ENCODE results near the gene RPRML.
"Not testable (repeated sequence)": the region's sequence is repeated elsewhere in the genome, so short reads cannot be mapped to it uniquely, and the experiment has no call there.

Gene RPRML

GRCh38 chr17:46995841-46996571, 17.0 kb upstream of the RPRML start:
- Histone ChIP-seq H3K9me3 (ENCODE audit: control extremely low read depth in 1 of 5, control insufficient read depth in 4 of 5, insufficient read depth in 2 of 5, low read depth in 1 of 5, low read length in 4 of 5) (no peaks in the 10 kb centered on the region), H3K4me3 (ENCODE audit: control insufficient read depth in 1 of 7, extremely low read depth in 1 of 7, insufficient read depth in 4 of 7, low read depth in 2 of 7, low read length in 6 of 7) (no peak overlapping the region), H3K4me1 (ENCODE audit: control extremely low read depth in 1 of 4, control insufficient read depth in 4 of 4, insufficient read depth in 4 of 4, low read length in 3 of 4) (peaks cover 0 to 3% (median 0%) of the 10 kb centered on the region in 4 experiments), H3K27me3 (replicated peaks in 2 of 5; ENCODE audit: control insufficient read depth in 4 of 5, insufficient read depth in 5 of 5, low read length in 4 of 5) (no peaks in the 10 kb centered on the region), H3K36me3 (ENCODE audit: control insufficient read depth in 4 of 4, insufficient read depth in 4 of 4, low read length in 3 of 4) (no peaks in the 10 kb centered on the region), H3K27ac (ENCODE audit: insufficient read depth in 1 of 2, low read depth in 1 of 2, low read length in 2 of 2, poor library complexity in 1 of 2, severe bottlenecking in 2 of 2) (no peak overlapping the region)
- WGBS (ENCODE audit: insufficient coverage): 90% methylated on average over 4 of the region's 4 CpGs
- ChIA-PET CTCF (interaction anchor here (0.6 to 2.2 kb wide), 3 partner anchors 9 to 54 kb away, joined by 3 to 8 read pairs (median 3); no protein-coding TSS in a partner anchor), POLR2A (no interaction called here)
- DNase-seq: no peak

- Histone ChIP-seq H3K27ac (ENCODE audit: insufficient read depth in 1 of 2, low read depth in 1 of 2, low read length in 2 of 2, poor library complexity in 1 of 2, severe bottlenecking in 2 of 2) (no peak overlapping the region), H3K4me3 (ENCODE audit: control insufficient read depth in 1 of 7, extremely low read depth in 1 of 7, insufficient read depth in 4 of 7, low read depth in 2 of 7, low read length in 6 of 7) (no peak overlapping the region), H3K27me3 (replicated peaks in 2 of 5; ENCODE audit: control insufficient read depth in 4 of 5, insufficient read depth in 5 of 5, low read length in 4 of 5) (no peaks in the 10 kb centered on the region), H3K36me3 (ENCODE audit: control insufficient read depth in 4 of 4, insufficient read depth in 4 of 4, low read length in 3 of 4) (no peaks in the 10 kb centered on the region), H3K4me1 (ENCODE audit: control extremely low read depth in 1 of 4, control insufficient read depth in 4 of 4, insufficient read depth in 4 of 4, low read length in 3 of 4) (no peaks in the 10 kb centered on the region), H3K9me3 (ENCODE audit: control extremely low read depth in 1 of 5, control insufficient read depth in 4 of 5, insufficient read depth in 2 of 5, low read depth in 1 of 5, low read length in 4 of 5) (no peaks in the 10 kb centered on the region)
- no peak for DNase-seq
- WGBS (ENCODE audit: insufficient coverage): 100% methylated on average over 2 of the region's 2 CpGs
- ChIA-PET POLR2A (no interaction called here), CTCF (interaction anchor here (0.6 to 2.2 kb wide), 3 partner anchors 10 to 53 kb away, joined by 3 to 8 read pairs (median 3); no protein-coding TSS in a partner anchor)
Measured at GRCh38 chr17:46994993-46995392, 15.9 kb upstream of the RPRML start.

GRCh38 chr17:46991617-46992016, 12.6 kb upstream of the RPRML start:
- no peak overlapping the region for H3K27ac ChIP-seq (ENCODE audit: insufficient read depth in 1 of 2, low read depth in 1 of 2, low read length in 2 of 2, poor library complexity in 1 of 2, severe bottlenecking in 2 of 2)
- no peak for DNase-seq
- no peaks in the 10 kb centered on the region for H3K36me3 ChIP-seq (ENCODE audit: control insufficient read depth in 4 of 4, insufficient read depth in 4 of 4, low read length in 3 of 4)
- H3K9me3 ChIP-seq (ENCODE audit: control extremely low read depth in 1 of 5, control insufficient read depth in 4 of 5, insufficient read depth in 2 of 5, low read depth in 1 of 5, low read length in 4 of 5): no peaks in the 10 kb centered on the region
- CTCF ChIA-PET: interaction anchor here (1.1 to 1.5 kb wide), 3 partner anchors 13 to 149 kb away, joined by 3 to 4 read pairs (median 3); no protein-coding TSS in a partner anchor
- WGBS (ENCODE audit: insufficient coverage): 100% methylated on average over 1 of the region's 1 CpG
- no peak overlapping the region for H3K4me3 ChIP-seq (ENCODE audit: control insufficient read depth in 1 of 7, extremely low read depth in 1 of 7, insufficient read depth in 4 of 7, low read depth in 2 of 7, low read length in 6 of 7)
- H3K4me1 ChIP-seq (ENCODE audit: control extremely low read depth in 1 of 4, control insufficient read depth in 4 of 4, insufficient read depth in 4 of 4, low read length in 3 of 4): no peaks in the 10 kb centered on the region
- H3K27me3 ChIP-seq (replicated peaks in 2 of 5; ENCODE audit: control insufficient read depth in 4 of 5, insufficient read depth in 5 of 5, low read length in 4 of 5): no peaks in the 10 kb centered on the region
- POLR2A ChIA-PET: no interaction called here

- no peak overlapping the region for H3K4me3 ChIP-seq (ENCODE audit: control insufficient read depth in 1 of 7, extremely low read depth in 1 of 7, insufficient read depth in 4 of 7, low read depth in 2 of 7, low read length in 6 of 7)
- no peaks in the 10 kb centered on the region for H3K9me3 ChIP-seq (ENCODE audit: control extremely low read depth in 1 of 5, control insufficient read depth in 4 of 5, insufficient read depth in 2 of 5, low read depth in 1 of 5, low read length in 4 of 5)
- no peaks in the 10 kb centered on the region for H3K36me3 ChIP-seq (ENCODE audit: control insufficient read depth in 4 of 4, insufficient read depth in 4 of 4, low read length in 3 of 4)
- no peaks in the 10 kb centered on the region for H3K27me3 ChIP-seq (replicated peaks in 2 of 5; ENCODE audit: control insufficient read depth in 4 of 5, insufficient read depth in 5 of 5, low read length in 4 of 5)
- no peak for DNase-seq
- H3K4me1 ChIP-seq (ENCODE audit: control extremely low read depth in 1 of 4, control insufficient read depth in 4 of 4, insufficient read depth in 4 of 4, low read length in 3 of 4): no peaks in the 10 kb centered on the region
- no peak overlapping the region for H3K27ac ChIP-seq (ENCODE audit: insufficient read depth in 1 of 2, low read depth in 1 of 2, low read length in 2 of 2, poor library complexity in 1 of 2, severe bottlenecking in 2 of 2)
- ChIA-PET POLR2A (interaction anchor here (0.6 kb wide), 1 partner anchor 19 kb away, joined by 6 read pairs; no protein-coding TSS in a partner anchor), CTCF (no interaction called here)
- 86% methylated on average over 7 of the region's 11 CpGs for WGBS (ENCODE audit: insufficient coverage)
Measured at GRCh38 chr17:46989637-46990431, 10.8 kb upstream of the RPRML start.

GRCh38 chr17:46987927-46988326, 8.9 kb upstream of the RPRML start:
- H3K4me1 ChIP-seq (ENCODE audit: control extremely low read depth in 1 of 4, control insufficient read depth in 4 of 4, insufficient read depth in 4 of 4, low read length in 3 of 4); CTCF ChIA-PET: not testable (repeated sequence)
- WGBS (ENCODE audit: insufficient coverage): 100% methylated on average over 5 of the region's 5 CpGs

GRCh38 chr17:46986366-46986765, 7.3 kb upstream of the RPRML start:
- ChIA-PET POLR2A (no interaction called here), CTCF (interaction anchor here (2.0 kb wide), 1 partner anchor 44 kb away, joined by 6 read pairs; no protein-coding TSS in a partner anchor)
- Histone ChIP-seq H3K36me3 (ENCODE audit: control insufficient read depth in 4 of 4, insufficient read depth in 4 of 4, low read length in 3 of 4) (no peaks in the 10 kb centered on the region), H3K9me3 (ENCODE audit: control extremely low read depth in 1 of 5, control insufficient read depth in 4 of 5, insufficient read depth in 2 of 5, low read depth in 1 of 5, low read length in 4 of 5) (no peaks in the 10 kb centered on the region), H3K4me3 (ENCODE audit: control insufficient read depth in 1 of 7, extremely low read depth in 1 of 7, insufficient read depth in 4 of 7, low read depth in 2 of 7, low read length in 6 of 7) (no peak overlapping the region), H3K4me1 (ENCODE audit: control extremely low read depth in 1 of 4, control insufficient read depth in 4 of 4, insufficient read depth in 4 of 4, low read length in 3 of 4) (no peaks in the 10 kb centered on the region), H3K27me3 (replicated peaks in 2 of 5; ENCODE audit: control insufficient read depth in 4 of 5, insufficient read depth in 5 of 5, low read length in 4 of 5) (peaks cover 0 to 7% (median 3%) of the 10 kb centered on the region in 5 experiments), H3K27ac (ENCODE audit: insufficient read depth in 1 of 2, low read depth in 1 of 2, low read length in 2 of 2, poor library complexity in 1 of 2, severe bottlenecking in 2 of 2) (no peak overlapping the region)
- WGBS (ENCODE audit: insufficient coverage): 95% methylated on average over 6 of the region's 7 CpGs
- DNase-seq: no peak

More at GRCh38 chr17:46987927-46988326, 8.9 kb upstream of the RPRML start:
- H3K27me3 ChIP-seq (replicated peaks in 2 of 5; ENCODE audit: control insufficient read depth in 4 of 5, insufficient read depth in 5 of 5, low read length in 4 of 5); H3K9me3 ChIP-seq (ENCODE audit: control extremely low read depth in 1 of 5, control insufficient read depth in 4 of 5, insufficient read depth in 2 of 5, low read depth in 1 of 5, low read length in 4 of 5); H3K27ac ChIP-seq (ENCODE audit: insufficient read depth in 1 of 2, low read depth in 1 of 2, low read length in 2 of 2, poor library complexity in 1 of 2, severe bottlenecking in 2 of 2); H3K36me3 ChIP-seq (ENCODE audit: control insufficient read depth in 4 of 4, insufficient read depth in 4 of 4, low read length in 3 of 4); DNase-seq; POLR2A ChIA-PET; H3K4me3 ChIP-seq (ENCODE audit: control insufficient read depth in 1 of 7, extremely low read depth in 1 of 7, insufficient read depth in 4 of 7, low read depth in 2 of 7, low read length in 6 of 7): not testable (repeated sequence)

- Histone ChIP-seq H3K4me3 (ENCODE audit: control insufficient read depth in 1 of 7, extremely low read depth in 1 of 7, insufficient read depth in 4 of 7, low read depth in 2 of 7, low read length in 6 of 7) (no peak overlapping the region), H3K4me1 (ENCODE audit: control extremely low read depth in 1 of 4, control insufficient read depth in 4 of 4, insufficient read depth in 4 of 4, low read length in 3 of 4) (no peaks in the 10 kb centered on the region), H3K27ac (ENCODE audit: insufficient read depth in 1 of 2, low read depth in 1 of 2, low read length in 2 of 2, poor library complexity in 1 of 2, severe bottlenecking in 2 of 2) (no peak overlapping the region), H3K9me3 (ENCODE audit: control extremely low read depth in 1 of 5, control insufficient read depth in 4 of 5, insufficient read depth in 2 of 5, low read depth in 1 of 5, low read length in 4 of 5) (no peaks in the 10 kb centered on the region), H3K36me3 (ENCODE audit: control insufficient read depth in 4 of 4, insufficient read depth in 4 of 4, low read length in 3 of 4) (no peaks in the 10 kb centered on the region), H3K27me3 (replicated peaks in 2 of 5; ENCODE audit: control insufficient read depth in 4 of 5, insufficient read depth in 5 of 5, low read length in 4 of 5) (peaks cover 0 to 20% (median 3%) of the 10 kb centered on the region in 5 experiments)
- WGBS (ENCODE audit: insufficient coverage): 96% methylated on average over 5 of the region's 5 CpGs
- POLR2A ChIA-PET: no interaction called here
- no peak for DNase-seq
- CTCF ChIA-PET: no interaction called here
Measured at GRCh38 chr17:46984892-46985291, 5.8 kb upstream of the RPRML start.

Data from common myeloid progenitor, CD34-positive (primary cell).